ENCODE data around the gene ADAM33.

DNA sequence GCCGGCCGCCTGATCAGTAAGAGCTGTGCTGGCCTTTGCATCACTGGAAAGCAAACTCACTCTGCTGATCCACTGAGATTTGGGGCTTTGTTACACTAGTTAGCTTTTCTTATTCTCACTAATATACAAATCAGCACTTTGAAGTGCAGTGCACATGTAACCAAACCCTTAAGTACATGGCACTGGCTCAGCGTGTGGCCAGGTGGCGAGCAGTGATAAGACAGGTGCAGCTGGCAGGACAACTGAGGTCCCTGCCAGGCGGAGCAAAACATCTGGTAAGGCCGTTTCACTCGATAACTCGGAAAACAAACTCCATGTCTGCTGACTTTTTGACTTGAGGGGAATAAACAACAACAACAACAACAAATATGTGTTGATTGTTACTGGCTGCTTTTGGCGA is 29.6 kb downstream of the ADAM33 start:
- TF ChIP-seq, protein P1, sequence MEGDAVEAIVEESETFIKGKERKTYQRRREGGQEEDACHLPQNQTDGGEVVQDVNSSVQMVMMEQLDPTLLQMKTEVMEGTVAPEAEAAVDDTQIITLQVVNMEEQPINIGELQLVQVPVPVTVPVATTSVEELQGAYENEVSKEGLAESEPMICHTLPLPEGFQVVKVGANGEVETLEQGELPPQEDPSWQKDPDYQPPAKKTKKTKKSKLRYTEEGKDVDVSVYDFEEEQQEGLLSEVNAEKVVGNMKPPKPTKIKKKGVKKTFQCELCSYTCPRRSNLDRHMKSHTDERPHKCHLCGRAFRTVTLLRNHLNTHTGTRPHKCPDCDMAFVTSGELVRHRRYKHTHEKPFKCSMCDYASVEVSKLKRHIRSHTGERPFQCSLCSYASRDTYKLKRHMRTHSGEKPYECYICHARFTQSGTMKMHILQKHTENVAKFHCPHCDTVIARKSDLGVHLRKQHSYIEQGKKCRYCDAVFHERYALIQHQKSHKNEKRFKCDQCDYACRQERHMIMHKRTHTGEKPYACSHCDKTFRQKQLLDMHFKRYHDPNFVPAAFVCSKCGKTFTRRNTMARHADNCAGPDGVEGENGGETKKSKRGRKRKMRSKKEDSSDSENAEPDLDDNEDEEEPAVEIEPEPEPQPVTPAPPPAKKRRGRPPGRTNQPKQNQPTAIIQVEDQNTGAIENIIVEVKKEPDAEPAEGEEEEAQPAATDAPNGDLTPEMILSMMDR (IDR thresholded peaks at IDR 0.05) = no peak
- TF ChIP-seq EP300 (IDR thresholded peaks at IDR 0.05; ENCODE audit: low read depth) = no peak
- no peak for TF ChIP-seq POLR2A (IDR thresholded peaks at IDR 0.05)

Data from transverse colon (tissue), 3 donors.